NCI-H1436 treated with DMSO at 0.1 percent for 48 hours (cell line): ENCODE results near the gene AHRR.
"Not testable (repeated sequence)": the region's sequence is repeated elsewhere in the genome, so short reads cannot be mapped to it uniquely, and the experiment has no call there.

Source experiments
- DNase-seq: peaks from one replicate; lab custom pipeline; 2025; lab: John Stamatoyannopoulos, UW

Gene AHRR

GRCh38 chr5:321230-321725 is at the start of gene AHRR:
Gene AHRR (plus strand): TSS chr5:321714. CDS start chr5:343903, 22,189 bp downstream.
- DNase-seq, result no peak

- not testable (repeated sequence) for DNase-seq
Observed at GRCh38 chr5:271828-272167, 49.7 kb upstream of the AHRR start.

DNA sequence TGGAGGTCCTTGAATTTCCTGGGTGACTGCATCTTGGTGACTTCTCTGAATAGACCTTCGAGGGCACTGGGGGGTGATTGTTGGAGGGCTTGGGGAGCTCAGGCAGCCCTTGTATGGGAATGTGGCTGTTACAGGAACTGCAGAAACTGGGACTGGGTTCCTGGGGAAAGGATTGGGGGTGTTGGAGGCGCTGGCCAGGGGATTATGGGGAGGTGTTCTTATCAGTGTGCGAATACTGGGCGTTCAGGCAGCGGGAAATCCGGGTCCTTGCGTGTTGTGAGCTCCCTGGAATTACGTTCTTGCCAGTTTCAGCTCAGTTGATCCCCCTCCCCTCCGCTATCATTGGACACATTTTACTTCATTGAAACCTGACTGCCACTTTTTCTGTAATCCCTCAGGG is 48.4 kb upstream of the AHRR start:
- DNase-seq, result not testable (repeated sequence)

DNA sequence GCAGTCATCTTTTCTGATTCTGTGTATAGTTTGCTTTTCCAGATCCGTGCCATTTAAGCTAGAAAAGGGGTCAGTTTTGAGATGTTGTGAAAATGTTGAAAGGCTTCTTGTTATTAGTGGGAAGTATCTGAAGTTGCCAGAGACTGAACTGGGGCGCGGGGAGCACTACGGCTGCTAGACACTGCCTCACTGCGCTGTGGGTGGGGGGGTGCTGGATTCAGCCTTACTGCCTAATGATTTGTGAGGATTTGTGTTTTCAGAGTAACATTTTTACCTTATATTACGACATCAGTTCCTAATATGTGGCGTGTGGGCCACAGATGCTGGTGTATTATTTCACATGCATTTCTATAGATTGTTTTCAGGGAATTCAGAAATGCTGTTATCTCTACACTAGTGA is 48.0 kb upstream of the AHRR start:
- not testable (repeated sequence) for DNase-seq

DNA sequence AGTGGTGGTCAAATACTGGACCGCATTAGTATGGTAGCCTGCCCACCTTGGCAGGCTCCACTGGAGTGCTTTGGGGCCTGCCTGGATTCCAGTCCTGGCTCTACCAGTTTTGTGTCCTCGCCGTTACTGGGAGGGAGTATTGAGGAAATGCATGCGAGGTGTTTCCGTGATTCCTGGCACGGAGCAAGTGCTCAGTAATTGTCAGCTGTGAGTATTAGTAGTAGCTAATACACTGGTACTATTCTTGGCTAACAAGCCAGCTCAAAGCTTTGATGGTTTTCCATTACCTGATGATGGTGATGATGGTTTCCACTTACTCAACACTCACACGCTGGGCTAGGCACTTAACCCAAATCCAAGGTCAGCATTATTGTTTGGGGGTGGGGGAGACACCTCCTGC is 47.2 kb upstream of the AHRR start:
- not testable (repeated sequence) for DNase-seq

DNA sequence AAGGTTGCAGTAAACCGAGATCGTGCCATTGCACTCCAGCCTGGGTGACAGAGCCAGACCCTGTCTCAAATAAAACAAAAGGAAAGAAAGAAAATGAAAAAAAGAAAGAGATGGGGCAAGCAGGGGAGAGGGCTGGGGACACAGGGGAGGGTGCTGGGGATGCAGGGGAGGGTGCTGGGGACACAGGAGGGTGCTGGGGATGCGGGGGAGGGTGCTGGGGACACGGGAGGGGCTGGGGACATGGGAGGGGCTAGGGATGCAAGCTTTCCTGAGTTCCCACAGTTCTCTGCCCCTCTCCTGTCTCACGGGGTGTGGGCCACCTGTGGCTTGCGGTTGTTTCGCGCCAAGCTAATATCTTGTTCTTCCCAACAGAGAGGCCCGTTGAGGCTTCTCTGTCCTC is 42.9 kb upstream of the AHRR start:
- no peak for DNase-seq

DNA sequence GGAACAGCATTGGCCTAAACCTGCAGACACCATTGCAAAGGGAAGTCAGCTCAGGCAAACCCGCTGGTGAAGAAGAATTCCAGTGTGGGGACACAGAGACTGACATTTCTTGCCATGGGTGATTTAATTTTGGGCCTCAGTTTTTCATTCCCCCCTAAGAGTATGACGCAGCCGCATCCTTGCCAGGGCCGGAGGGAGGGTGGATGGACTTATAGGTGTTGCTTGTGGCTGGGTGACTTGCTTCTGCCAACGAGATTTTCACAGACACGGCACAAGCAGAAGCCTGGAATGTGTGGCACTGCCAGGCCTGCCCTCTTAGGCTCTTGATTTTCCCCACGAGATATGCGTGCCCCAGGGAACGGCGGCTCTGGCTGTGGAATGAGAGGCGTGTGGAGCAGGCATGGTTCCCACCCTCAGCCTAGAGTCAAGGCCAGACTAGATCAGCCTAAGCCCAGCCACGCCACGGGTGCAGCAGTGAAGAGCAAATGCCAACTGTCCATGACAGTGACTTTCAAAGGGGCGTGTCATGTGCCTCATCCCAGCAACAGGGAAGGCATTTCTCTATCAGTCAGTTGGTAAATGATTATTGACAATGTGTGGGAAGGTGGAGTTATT is 42.4 kb upstream of the AHRR start:
- not testable (repeated sequence) for DNase-seq

DNA sequence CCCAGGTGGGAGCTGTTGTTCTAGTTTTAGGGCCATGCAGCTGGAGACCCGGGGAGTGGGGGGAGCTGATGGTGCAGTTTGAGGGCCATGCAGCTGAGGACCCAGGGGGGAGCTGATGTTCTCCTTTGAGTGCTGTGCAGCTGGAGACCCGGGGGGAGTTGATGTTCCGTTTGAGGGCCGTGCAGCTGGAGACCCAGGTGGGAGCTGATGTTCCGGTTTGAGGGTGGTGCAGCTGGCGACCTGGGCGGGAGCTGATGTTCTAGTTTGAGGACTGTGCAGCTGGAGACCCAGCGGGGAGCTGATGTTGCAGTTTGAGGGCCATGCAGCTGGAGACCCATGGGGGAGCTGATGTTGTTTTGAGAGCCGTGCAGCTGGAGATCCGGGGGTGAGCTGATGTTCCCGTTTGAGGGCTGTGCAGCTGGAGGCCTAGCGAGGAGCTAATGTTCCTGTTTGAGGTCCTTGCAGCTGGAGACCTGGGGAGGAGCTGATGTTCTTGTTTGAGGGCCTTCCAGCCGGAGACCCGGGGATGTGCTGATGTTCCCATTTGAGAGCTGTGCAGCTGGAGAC is 35.4 kb upstream of the AHRR start:
- DNase-seq, result no peak

DNA sequence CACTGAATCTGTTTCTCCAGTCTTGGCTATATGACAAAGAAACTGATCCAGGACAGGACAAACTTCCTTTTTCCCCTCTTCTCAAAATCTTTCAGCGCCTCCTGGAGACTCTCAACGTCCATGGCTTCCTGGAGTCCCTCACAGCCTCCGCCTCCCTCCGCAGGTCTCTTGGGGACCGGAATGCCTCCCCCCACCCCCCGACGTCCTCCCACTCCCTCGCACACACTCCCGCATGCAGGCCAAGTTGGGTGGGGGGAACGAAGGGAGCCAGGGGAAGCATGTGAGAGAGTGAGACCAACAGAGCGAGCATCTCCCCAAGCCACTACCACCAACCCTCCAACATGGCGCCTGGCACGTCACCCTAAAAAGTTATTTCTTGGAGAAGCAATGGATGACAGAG is 31.3 kb upstream of the AHRR start:
- DNase-seq, result not testable (repeated sequence)

DNA sequence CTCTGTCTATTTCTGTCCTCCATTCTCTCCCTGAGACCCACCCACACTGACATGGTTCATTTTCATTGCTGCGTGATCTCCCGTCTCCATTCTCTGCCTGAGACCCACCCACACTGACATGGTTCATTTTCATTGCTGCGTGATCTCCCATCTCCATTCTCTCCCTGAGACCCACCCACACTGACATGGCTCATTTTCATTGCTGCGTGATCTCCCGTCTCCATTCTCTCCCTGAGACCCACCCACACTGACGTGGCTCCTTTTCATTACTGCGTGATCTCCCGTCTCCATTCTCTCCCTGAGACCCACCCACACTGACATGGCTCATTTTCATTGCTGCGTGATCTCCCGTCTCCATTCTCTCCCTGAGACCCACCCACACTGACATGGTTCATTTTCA is 30.2 kb upstream of the AHRR start:
- DNase-seq, result not testable (repeated sequence)

- DNase-seq, result not testable (repeated sequence)
Observed at GRCh38 chr5:294788-295187, 26.7 kb upstream of the AHRR start.

DNA sequence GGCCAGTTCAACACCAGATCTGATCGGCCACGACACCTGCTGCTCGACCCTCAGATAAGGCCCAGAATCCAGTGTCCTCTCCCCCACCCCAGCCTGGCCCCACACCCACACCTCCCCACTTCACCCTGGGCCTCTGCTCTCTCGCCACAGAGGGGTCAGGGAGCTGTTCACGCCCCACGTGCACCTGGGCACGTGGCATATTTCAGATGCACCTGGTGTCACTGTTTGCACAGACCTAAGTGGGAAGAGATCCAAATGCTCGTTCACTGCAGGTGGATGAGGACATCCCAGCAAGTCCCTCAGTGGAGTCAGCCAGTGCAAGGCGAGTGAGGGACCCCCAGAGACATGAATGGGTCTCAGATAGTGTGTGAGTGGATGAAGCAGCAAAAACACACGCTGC is 25.3 kb upstream of the AHRR start:
- DNase-seq, result not testable (repeated sequence)

GRCh38 chr5:296954-297353 is 24.6 kb upstream of the AHRR start:
- not testable (repeated sequence) for DNase-seq

DNA sequence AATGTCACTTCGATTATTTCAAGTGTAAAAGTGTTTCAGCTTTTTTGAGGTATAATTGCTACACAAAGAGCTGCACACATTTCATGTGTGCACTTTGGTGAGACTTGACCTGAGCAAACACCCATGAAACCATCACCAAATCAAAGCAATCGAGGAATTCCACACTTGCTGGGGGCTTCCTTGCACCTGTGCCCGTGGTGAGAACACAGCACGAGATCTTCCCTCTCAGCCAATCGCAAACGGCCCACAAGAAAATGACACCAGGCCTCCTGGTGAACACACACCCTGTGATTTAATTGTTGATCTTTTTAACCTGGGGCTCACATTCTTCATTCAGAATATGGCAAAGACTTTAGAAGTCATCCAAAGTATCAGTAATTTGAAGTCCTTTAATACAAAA is 24.1 kb upstream of the AHRR start:
- DNase-seq, result not testable (repeated sequence)

- DNase-seq, result not testable (repeated sequence)
Observed at GRCh38 chr5:297991-298736, 23.4 kb upstream of the AHRR start.

- no peak for DNase-seq
Observed at GRCh38 chr5:298737-299125, 22.8 kb upstream of the AHRR start.

GRCh38 chr5:299921-300320 is 21.6 kb upstream of the AHRR start:
- DNase-seq, result not testable (repeated sequence)

DNA sequence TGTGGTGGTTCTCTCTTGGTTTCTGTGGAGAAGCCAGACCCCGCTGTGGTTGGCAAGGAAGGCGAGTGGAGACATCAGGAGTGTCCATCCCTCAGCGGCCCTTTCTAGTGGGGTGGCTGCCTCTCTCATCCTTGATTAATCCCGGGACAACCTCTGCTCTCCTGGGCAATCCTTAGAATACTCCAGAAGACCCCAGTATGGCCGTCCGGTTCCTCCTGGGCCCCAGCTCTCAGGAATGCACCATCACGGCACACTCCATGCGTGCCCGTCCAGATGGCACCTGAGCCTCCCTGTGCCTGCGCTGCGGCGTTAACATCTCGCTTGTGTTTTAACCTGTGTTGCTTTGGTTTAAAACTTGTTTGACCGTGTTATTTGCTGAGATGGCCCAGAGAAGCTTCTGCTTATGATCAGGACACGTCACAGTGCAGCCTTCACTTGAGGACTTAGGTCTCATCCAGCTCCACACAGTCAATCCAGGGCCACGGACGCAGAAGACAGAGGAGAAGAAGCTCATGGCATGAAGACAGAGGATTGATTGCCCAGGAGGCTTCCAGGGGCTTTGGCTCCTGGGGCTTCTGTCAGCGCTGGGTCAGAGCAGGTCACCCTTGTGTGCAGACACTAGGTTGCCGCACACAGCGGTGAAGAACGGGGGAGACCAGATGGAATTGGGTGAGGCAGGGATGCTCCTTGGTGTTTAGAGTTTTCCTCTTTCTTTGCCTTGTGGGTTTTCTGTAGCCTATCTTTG is 20.7 kb upstream of the AHRR start:
- DNase-seq, result not testable (repeated sequence)

DNA sequence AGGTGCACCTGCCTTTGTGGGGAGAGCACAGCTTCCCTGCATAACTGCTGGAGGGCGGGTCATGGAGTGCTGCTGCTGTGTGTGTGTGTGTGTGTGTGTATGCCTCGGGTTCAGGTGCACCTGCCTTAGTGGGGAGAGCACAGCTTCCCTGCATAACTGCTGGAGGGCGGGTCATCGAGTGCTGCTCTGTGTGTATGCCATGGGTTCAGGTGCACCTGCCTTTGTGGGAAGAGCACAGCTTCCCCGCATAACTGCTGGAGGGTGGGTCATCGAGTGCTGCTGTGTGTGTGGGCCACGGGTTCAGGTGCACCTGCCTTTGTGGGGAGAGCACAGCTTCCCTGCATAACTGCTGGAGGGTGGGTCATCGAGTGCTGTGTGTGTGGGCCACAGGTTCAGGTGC is 19.1 kb upstream of the AHRR start:
- not testable (repeated sequence) for DNase-seq

- DNase-seq, result no peak
Observed at GRCh38 chr5:302966-303365, 18.5 kb upstream of the AHRR start.

- DNase-seq, result not testable (repeated sequence)
Observed at GRCh38 chr5:303741-304140, 17.8 kb upstream of the AHRR start.

DNA sequence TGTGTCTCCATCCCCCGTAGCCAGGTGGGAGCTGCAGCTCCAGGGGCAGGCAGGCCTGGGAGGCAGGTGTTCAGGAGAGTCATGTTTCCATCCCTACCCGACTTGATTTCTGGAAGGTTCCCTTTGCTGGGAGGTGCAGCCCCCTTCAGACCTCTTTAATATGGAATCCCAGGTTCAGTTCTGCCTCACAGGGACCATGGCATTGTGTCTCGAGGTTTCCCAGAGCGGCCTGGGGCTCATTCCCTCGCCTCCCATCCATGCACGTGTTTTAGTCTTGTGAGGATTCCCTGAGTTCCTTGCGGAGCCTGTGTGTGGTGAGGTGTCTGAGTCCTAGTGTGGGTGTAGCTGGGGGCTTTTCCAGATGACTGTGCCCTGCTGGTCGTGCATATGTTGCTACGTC is 16.5 kb upstream of the AHRR start:
- DNase-seq, result no peak

DNA sequence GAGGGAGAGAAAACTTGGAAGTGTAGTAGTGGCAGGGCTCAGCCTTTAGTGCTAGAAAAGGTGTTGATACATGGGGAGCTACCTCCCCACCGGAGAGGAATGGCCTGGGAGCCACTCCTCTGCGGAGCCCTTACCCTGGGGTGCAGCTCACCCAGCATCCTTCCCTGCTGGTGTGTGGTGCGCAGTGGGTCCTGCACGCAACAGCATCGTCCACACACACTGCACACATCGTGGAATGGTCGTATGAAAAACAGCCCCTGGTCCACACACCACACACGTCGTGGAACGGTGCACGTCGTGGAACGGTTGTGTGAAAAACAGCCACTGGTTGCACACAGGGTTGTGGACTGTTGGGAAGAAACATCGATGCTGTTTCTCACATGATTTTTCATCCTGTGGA is 16.1 kb upstream of the AHRR start:
- no peak for DNase-seq
